K562 (cell line): Measurements from ENCODE around the gene LILRA6. TPM values are rescaled to one million over a fixed set of nuclear protein-coding genes. Genes with fewer than 3 reads are reported as not detected.

ENCODE experiments used
- ASH1L ChIP-seq: fragments of 450-650 bp; IDR thresholded peaks from 2 replicates; pipeline ENCODE4 v1.6.1; 2018; ENCODE audit warnings: borderline replicate concordance, mild to moderate bottlenecking, low read depth; ENCODE audit not compliant: partially characterized antibody
- CBFA2T2 ChIP-seq: fragments of 450-650 bp; conservative IDR thresholded peaks from 2 replicates; pipeline ENCODE4 v1.6.1; 2017; ENCODE audit warnings: mild to moderate bottlenecking
- CBX5 ChIP-seq: IDR thresholded peaks from 2 replicates; pipeline ENCODE4 v1.6.1; 2014; ENCODE audit warnings: low read depth, borderline replicate concordance
- CCAR2 ChIP-seq: fragments of 200-400 bp; formaldehyde crosslinking; IDR thresholded peaks from 2 replicates; pipeline ENCODE4 v1.6.1; 2017; ENCODE audit warnings: mild to moderate bottlenecking, low read depth, low read length
- CREB1 ChIP-seq, 2 experiments: sonication (generic) in 1 of 2; formaldehyde crosslinking in 1 of 2; IDR thresholded peaks; 2 replicates each; pipeline versions ENCODE4 v1.6.1 to v1.8.0; 2012 to 2022; ENCODE audit warnings: inconsistent platforms in 1 of 2, mild to moderate bottlenecking in 1 of 2, missing genetic modification reagents in 1 of 2, moderate library complexity in 1 of 2
- EP300 ChIP-seq: IDR thresholded peaks from 2 replicates; pipeline ENCODE4 v1.6.1; 2012; ENCODE audit warnings: low read length, improper control_type of control experiment
- FUS ChIP-seq: fragments of 200-400 bp; formaldehyde crosslinking; optimal IDR thresholded peaks from 2 replicates; pipeline ENCODE3; 2017; ENCODE audit warnings: low read depth, low read length
- GATA2 ChIP-seq: sonication (generic); formaldehyde crosslinking; IDR thresholded peaks from 2 replicates; pipeline ENCODE4 v1.4.0; 2020; ENCODE audit warnings: mild to moderate bottlenecking, missing genetic modification reagents
- HDAC6 ChIP-seq: IDR thresholded peaks from 2 replicates; pipeline ENCODE4 v1.6.1; 2012; ENCODE audit warnings: low read depth, mild to moderate bottlenecking, control low read depth, inconsistent platforms, low read length, moderate library complexity
- KDM2B ChIP-seq: fragments of 250-450 bp; sonication (Bioruptor Pico); IDR thresholded peaks from 2 replicates; pipeline ENCODE4 v1.8.0; 2021; ENCODE audit warnings: mild to moderate bottlenecking, moderate library complexity
- MTA2 ChIP-seq: fragments of 450-650 bp; IDR thresholded peaks from 2 replicates; pipeline ENCODE4 v1.6.1; 2016; ENCODE audit warnings: low read depth
- NFRKB ChIP-seq: fragments of 450-650 bp; IDR thresholded peaks from 2 replicates; pipeline ENCODE4 v1.6.1; 2016; ENCODE audit warnings: low read depth
- PHB2 ChIP-seq: fragments of 450-650 bp; IDR thresholded peaks from 2 replicates; pipeline ENCODE4 v1.6.1; 2017; ENCODE audit warnings: low read depth
- SLC30A9 ChIP-seq: fragments of 250-450 bp; sonication (Bioruptor Pico); IDR thresholded peaks from 2 replicates; pipeline ENCODE4 v1.8.0; 2022; ENCODE audit warnings: mild to moderate bottlenecking, moderate library complexity
- TAF1 ChIP-seq: IDR thresholded peaks from 2 replicates; pipeline ENCODE4 v1.6.1; 2011; ENCODE audit warnings: mild to moderate bottlenecking, low read length, moderate library complexity; ENCODE audit not compliant: insufficient read depth, control insufficient read depth, severe bottlenecking; ENCODE audit errors: extremely low read depth
- TEAD4 ChIP-seq, 2 experiments: sonication (generic) in 1 of 2; formaldehyde crosslinking in 1 of 2; IDR thresholded peaks; 2 replicates each; pipeline versions ENCODE4 v1.6.1 to v1.8.0; 2012 to 2022; ENCODE audit warnings: borderline replicate concordance in 1 of 2, inconsistent platforms in 1 of 2, low read length in 1 of 2, mild to moderate bottlenecking in 1 of 2, missing genetic modification reagents in 1 of 2
- XRCC4 ChIP-seq: IDR thresholded peaks from one replicate; pipeline ENCODE4 v1.6.1; 2011; ENCODE audit not compliant: insufficient read depth, insufficient read length; ENCODE audit errors: extremely low read depth
- ZNF165 ChIP-seq: fragments of 250-450 bp; sonication (Bioruptor Pico); IDR thresholded peaks from 2 replicates; pipeline ENCODE4 v1.4.0; 2020; ENCODE audit warnings: borderline replicate concordance
- ZNF778 ChIP-seq: fragments of 450-650 bp; formaldehyde crosslinking; IDR thresholded peaks from 2 replicates; pipeline ENCODE4 v1.4.0; 2020; ENCODE audit warnings: mild to moderate bottlenecking, moderate library complexity
- polyA plus RNA-seq, 8 experiments: library from polyadenylated mRNA; depleted of rRNA in 4 of 8; stranded (reverse) in 5 of 8; unstranded in 3 of 8; fragments of >200 nt; fragmentation: Nextera tagmentation in 2 of 8; fragmentation: Illumina TruSeq in 1 of 8; extraction: Ambion mirVana in 2 of 8; extraction: Trizol in 1 of 8; gene quantifications; 2 replicates each; pipeline versions ENCODE4 v1.2.1 to v1.2.3, GENCODE V29; 2011 to 2014; ENCODE audit warnings: inconsistent platforms in 1 of 8, missing spikeins in 1 of 8
- total RNA-seq, 7 experiments: library from RNA; depleted of rRNA in 6 of 7; stranded (reverse); fragments of >200 nt in 6 of 7; fragmentation: Illumina TruSeq in 2 of 7; extraction: Trizol in 2 of 7; gene quantifications; 2 replicates each; pipeline versions ENCODE4 v1.2.1 to v1.2.3, GENCODE V29; 2011 to 2021; ENCODE audit warnings: low replicate concordance in 1 of 7
- TF ChIP-seq, protein P1 (sequence below): sonication (generic); formaldehyde crosslinking; IDR thresholded peaks from 2 replicates; pipeline ENCODE4 v1.8.0; 2022; ENCODE audit warnings: mild to moderate bottlenecking, missing genetic modification reagents
- TF ChIP-seq, protein P2 (sequence below): sonication (generic); formaldehyde crosslinking; IDR thresholded peaks from 2 replicates; pipeline ENCODE4 v1.8.0; 2022; ENCODE audit warnings: mild to moderate bottlenecking, missing genetic modification reagents
- TF ChIP-seq, protein P3 (sequence below): fragments of 450-650 bp; IDR thresholded peaks from 2 replicates; pipeline ENCODE4 v1.6.1; 2017; ENCODE audit warnings: antibody characterized with exemption, mild to moderate bottlenecking

LILRA6 gene
- total and polyA plus RNA-seq, 9 of the 15 experiments (the other 6 are each of a cell fraction or from before 2014, with no cell fraction given) = 0.03 TPM; not detected in 8

DNA sequence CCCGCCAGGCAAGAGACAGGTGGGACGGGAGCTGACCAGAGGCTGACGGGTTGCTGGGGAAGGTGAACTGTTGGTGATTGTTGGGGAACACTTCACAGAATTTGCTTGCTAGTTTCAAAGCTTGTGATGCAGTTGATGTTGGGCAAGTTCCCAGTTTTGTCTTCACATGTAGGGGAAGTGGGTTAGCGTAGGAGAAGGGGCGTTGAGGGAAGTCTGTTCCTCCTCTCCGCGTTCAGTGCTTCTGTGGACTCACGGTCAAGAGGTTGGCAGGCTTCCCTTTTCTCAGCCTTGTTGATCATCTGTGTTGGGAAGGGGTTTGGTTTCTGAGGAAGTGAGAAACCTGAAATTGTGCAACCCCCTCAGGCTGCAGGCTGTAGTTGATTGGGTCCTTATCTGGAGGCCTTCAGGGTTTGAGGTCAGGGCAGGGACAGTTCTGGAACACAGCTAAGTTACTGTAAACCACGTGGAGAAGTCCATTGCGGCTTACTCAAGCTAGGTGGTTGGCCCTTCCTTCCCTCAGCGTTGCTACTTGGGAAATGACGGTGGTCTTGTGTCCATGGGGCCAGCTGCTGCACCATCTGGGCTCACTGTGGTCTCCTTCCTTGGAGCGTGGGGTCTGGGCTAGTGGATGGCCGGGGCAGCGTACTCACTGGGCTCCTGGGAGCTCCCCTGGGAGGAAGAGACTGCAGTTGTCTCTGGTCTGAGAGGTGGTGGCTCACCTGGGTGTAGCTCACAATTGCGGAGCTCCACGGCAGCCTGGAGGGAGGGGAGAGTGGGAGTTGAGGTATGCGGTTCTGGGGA lies 34.4 kb downstream of the LILRA6 start (continued):
- TF ChIP-seq, protein P1, sequence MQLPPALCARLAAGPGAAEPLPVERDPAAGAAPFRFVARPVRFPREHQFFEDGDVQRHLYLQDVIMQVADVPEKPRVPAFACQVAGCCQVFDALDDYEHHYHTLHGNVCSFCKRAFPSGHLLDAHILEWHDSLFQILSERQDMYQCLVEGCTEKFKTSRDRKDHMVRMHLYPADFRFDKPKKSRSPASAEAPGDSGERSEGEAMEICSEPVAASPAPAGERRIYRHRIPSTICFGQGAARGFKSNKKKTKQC = no peak; the same call in 1 of the 2 replicates
- TF ChIP-seq MTA2 (peak; percentile 79), GATA2 (CRISPR knock-in tag) (peak; percentile 78), NFRKB (no peak), HDAC6 (no peak), SLC30A9 (CRISPR knock-in tag) (no peak), ZNF165 (CRISPR knock-in tag) (0 out of 2 replicates have a peak, but pooled peaks have one; percentile 35), ASH1L (no peak), ZNF778 (CRISPR knock-in tag) (no peak), CBFA2T2 (peak; percentile 87), PHB2 (0 out of 2 replicates have a peak, but pooled peaks have one; percentile 21), FUS (no peak), KDM2B (CRISPR knock-in tag) (no peak), CBX5 (no peak), XRCC4 (no peak), CCAR2 (no peak), CREB1 (IDR thresholded peaks at IDR 0.05) (no peak; the same call in 1 of the 2 replicates), CREB1 (CRISPR knock-in tag; IDR thresholded peaks at IDR 0.05) (0 out of 2 replicates have a peak, but pooled peaks have one; percentile 51), TAF1 (no peak), TEAD4 (IDR thresholded peaks at IDR 0.05; ENCODE audit: low read length) (peak; percentile 95), TEAD4 (CRISPR knock-in tag; IDR thresholded peaks at IDR 0.05; ENCODE audit: borderline replicate concordance) (no peak), EP300 (peak; percentile 92)
- TF ChIP-seq, protein P2, sequence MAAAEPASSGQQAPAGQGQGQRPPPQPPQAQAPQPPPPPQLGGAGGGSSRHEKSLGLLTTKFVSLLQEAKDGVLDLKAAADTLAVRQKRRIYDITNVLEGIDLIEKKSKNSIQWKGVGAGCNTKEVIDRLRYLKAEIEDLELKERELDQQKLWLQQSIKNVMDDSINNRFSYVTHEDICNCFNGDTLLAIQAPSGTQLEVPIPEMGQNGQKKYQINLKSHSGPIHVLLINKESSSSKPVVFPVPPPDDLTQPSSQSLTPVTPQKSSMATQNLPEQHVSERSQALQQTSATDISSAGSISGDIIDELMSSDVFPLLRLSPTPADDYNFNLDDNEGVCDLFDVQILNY = peak; percentile 67; the same call in 1 of the 2 replicates
- TF ChIP-seq, protein P3, sequence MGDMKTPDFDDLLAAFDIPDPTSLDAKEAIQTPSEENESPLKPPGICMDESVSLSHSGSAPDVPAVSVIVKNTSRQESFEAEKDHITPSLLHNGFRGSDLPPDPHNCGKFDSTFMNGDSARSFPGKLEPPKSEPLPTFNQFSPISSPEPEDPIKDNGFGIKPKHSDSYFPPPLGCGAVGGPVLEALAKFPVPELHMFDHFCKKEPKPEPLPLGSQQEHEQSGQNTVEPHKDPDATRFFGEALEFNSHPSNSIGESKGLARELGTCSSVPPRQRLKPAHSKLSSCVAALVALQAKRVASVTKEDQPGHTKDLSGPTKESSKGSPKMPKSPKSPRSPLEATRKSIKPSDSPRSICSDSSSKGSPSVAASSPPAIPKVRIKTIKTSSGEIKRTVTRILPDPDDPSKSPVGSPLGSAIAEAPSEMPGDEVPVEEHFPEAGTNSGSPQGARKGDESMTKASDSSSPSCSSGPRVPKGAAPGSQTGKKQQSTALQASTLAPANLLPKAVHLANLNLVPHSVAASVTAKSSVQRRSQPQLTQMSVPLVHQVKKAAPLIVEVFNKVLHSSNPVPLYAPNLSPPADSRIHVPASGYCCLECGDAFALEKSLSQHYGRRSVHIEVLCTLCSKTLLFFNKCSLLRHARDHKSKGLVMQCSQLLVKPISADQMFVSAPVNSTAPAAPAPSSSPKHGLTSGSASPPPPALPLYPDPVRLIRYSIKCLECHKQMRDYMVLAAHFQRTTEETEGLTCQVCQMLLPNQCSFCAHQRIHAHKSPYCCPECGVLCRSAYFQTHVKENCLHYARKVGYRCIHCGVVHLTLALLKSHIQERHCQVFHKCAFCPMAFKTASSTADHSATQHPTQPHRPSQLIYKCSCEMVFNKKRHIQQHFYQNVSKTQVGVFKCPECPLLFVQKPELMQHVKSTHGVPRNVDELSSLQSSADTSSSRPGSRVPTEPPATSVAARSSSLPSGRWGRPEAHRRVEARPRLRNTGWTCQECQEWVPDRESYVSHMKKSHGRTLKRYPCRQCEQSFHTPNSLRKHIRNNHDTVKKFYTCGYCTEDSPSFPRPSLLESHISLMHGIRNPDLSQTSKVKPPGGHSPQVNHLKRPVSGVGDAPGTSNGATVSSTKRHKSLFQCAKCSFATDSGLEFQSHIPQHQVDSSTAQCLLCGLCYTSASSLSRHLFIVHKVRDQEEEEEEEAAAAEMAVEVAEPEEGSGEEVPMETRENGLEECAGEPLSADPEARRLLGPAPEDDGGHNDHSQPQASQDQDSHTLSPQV = peak; percentile 94
